ENCODE results near the gene FAM181A.

Gene FAM181A

DNA sequence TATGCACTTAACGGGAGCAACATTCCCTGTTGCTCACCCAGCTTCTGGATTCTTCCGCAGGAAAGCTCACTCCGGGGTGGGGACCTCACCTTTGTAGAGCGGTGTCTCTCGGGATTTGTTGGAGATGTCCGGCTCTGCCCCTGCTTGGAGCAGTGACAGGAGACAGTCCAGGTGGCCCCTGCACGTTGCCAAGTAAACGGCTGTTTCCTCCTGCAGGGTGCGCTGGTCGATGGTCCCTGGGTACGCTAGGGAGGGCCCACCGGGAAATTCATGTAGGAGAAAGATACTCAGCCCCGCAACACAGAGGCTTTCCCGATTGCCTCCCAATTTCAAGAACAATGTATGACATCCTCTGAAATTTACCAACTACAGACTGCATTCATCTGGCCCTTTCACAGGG, 26.1 kb downstream of the FAM181A start:
- no peak overlapping the region for H3K4me3 ChIP-seq (ENCODE audit: low read depth, low read length)
- no peak for DNase-seq (ENCODE audit: low read depth, low spot score)
- CTCF ChIA-PET, result interaction anchor here (1.0 to 8.8 kb wide), 4 partner anchors 10 to 83 kb away, joined by 3 to 122 read pairs (median 4); no protein-coding TSS in a partner anchor
- POLR2A ChIA-PET, result no interaction called here
- TF ChIP-seq, protein P1, sequence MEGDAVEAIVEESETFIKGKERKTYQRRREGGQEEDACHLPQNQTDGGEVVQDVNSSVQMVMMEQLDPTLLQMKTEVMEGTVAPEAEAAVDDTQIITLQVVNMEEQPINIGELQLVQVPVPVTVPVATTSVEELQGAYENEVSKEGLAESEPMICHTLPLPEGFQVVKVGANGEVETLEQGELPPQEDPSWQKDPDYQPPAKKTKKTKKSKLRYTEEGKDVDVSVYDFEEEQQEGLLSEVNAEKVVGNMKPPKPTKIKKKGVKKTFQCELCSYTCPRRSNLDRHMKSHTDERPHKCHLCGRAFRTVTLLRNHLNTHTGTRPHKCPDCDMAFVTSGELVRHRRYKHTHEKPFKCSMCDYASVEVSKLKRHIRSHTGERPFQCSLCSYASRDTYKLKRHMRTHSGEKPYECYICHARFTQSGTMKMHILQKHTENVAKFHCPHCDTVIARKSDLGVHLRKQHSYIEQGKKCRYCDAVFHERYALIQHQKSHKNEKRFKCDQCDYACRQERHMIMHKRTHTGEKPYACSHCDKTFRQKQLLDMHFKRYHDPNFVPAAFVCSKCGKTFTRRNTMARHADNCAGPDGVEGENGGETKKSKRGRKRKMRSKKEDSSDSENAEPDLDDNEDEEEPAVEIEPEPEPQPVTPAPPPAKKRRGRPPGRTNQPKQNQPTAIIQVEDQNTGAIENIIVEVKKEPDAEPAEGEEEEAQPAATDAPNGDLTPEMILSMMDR (IDR thresholded peaks at IDR 0.05; ENCODE audit: insufficient read depth, low read length, missing control alignments), result no peak

DNA sequence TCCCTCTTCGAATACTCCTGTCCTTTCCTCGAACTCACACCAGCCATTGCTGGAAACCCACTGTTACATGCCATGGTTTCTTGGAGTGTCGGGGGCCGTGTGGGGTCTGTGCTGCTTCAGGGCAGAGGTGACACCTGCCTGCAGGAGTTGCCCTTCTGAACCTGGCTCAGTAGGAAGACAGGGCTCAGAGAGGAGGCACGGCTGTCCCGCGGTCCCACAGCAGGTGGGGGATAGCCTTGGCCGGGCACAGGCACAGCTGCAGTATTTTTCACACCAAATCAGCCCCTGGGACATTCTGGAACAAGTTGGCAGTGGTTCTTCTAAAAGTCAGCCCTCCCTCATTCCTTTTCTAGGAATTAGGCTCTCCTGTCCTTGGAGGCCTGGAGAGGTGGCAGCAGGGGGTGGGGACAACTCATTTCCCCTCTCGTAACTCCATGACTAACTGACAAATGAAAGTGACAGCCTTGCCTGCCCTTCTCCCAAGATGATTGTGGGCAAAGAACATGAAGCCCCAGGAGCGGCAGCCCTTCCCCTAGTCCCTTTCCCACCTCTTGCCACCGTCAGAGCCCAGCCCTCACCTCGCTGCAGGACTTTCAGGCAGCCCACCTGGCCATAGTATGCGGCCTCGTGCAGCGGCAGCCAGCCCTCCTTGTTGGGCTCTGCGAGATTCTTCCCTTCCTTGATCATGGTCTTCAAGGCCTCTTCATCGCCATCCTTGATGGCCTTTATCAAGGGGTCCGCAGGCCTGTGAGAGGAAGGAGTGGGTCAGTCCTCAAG, 26.8 kb downstream of the FAM181A start:
- POLR2A ChIA-PET, result no interaction called here
- DNase-seq (ENCODE audit: low read depth, low spot score), result no peak
- TF ChIP-seq, protein P1 (IDR thresholded peaks at IDR 0.05; ENCODE audit: insufficient read depth, low read length, missing control alignments), result no peak
- no peak overlapping the region for H3K4me3 ChIP-seq (ENCODE audit: low read depth, low read length)
- CTCF ChIA-PET, result interaction anchor here (1.0 to 8.8 kb wide), 2 partner anchors 9 to 14 kb away, joined by 3 to 122 read pairs; no protein-coding TSS in a partner anchor

- no peak for DNase-seq (ENCODE audit: low read depth, low spot score)
- TF ChIP-seq, protein P1 (IDR thresholded peaks at IDR 0.05; ENCODE audit: insufficient read depth, low read length, missing control alignments), result no peak
These were observed 27.3 kb downstream of the FAM181A start for GRCh38 chr14:93954516-93954830.

GRCh38 chr14:93954900-93955849, 28.0 kb downstream of the FAM181A start:
- no peak overlapping the region for H3K4me3 ChIP-seq (ENCODE audit: low read depth, low read length)
- TF ChIP-seq, protein P1 (IDR thresholded peaks at IDR 0.05; ENCODE audit: insufficient read depth, low read length, missing control alignments), result no peak
- ChIA-PET POLR2A (no interaction called here), CTCF (interaction anchor here (1.0 to 8.8 kb wide), 2 partner anchors 15 to 46 kb away, joined by 3 to 122 read pairs; no protein-coding TSS in a partner anchor)
- no peak for DNase-seq (ENCODE audit: low read depth, low spot score)

More at GRCh38 chr14:93954516-93954830, 27.3 kb downstream of the FAM181A start:
- ChIA-PET POLR2A (no interaction called here), CTCF (interaction anchor here (8.8 kb wide), 1 partner anchor 15 kb away, joined by 122 read pairs; no protein-coding TSS in a partner anchor)
- H3K4me3 ChIP-seq (ENCODE audit: low read depth, low read length), result no peak overlapping the region

- H3K4me3 ChIP-seq (ENCODE audit: low read depth, low read length), result no peak overlapping the region
- POLR2A ChIA-PET, result no interaction called here
- DNase-seq (ENCODE audit: low read depth, low spot score), result no peak
- CTCF ChIA-PET, result interaction anchor here (1.0 to 8.8 kb wide), 2 partner anchors 16 to 45 kb away, joined by 3 to 122 read pairs; no protein-coding TSS in a partner anchor
- TF ChIP-seq, protein P1 (IDR thresholded peaks at IDR 0.05; ENCODE audit: insufficient read depth, low read length, missing control alignments), result no peak
These were observed 28.8 kb downstream of the FAM181A start for GRCh38 chr14:93955850-93956481.

All from AG04449 (cell line).